Neural cell (in vitro differentiated cells): ENCODE measurements around the gene MLLT3. TPM values are rescaled to one million over a fixed set of nuclear protein-coding genes. Genes with fewer than 3 reads are reported as not detected.

Experiments used
- H2AFZ ChIP-seq: fragments of 200-600, 300-800 bp; sonication (generic), shearing (Covaris generic); 2 replicates; pipeline ENCODE4 v1.6.0; 2014; ENCODE audit warnings: low read depth, mild to moderate bottlenecking, antibody characterized with exemption, low read length, moderate library complexity
- H3F3A ChIP-seq: fragments of 200-600 bp; shearing (Covaris generic); 2 replicates; pipeline ENCODE4 v1.6.1; 2016; ENCODE audit warnings: mild to moderate bottlenecking, moderate library complexity, mixed read lengths, antibody characterized with exemption, low read length; ENCODE audit not compliant: insufficient read depth, poor library complexity, severe bottlenecking
- H3K27ac ChIP-seq: fragments of 200-600, 300-800 bp; sonication (generic), shearing (Covaris generic); 2 replicates; pipeline ENCODE4 v1.5.1; 2014; ENCODE audit warnings: mild to moderate bottlenecking, low read length, moderate library complexity
- H3K27me3 ChIP-seq: fragments of 300-800, 200-600 bp; sonication (generic), shearing (Covaris generic); 2 replicates; pipeline ENCODE4 v1.6.0; 2014; ENCODE audit warnings: mild to moderate bottlenecking, low read depth, low read length, moderate library complexity; ENCODE audit not compliant: insufficient read depth
- H3K36me3 ChIP-seq: fragments of 300-800, 200-600 bp; sonication (generic), shearing (Covaris generic); 2 replicates; pipeline ENCODE4 v1.5.1; 2014; ENCODE audit warnings: mild to moderate bottlenecking, antibody characterized with exemption, low read length, moderate library complexity; ENCODE audit not compliant: insufficient read depth
- H3K4me2 ChIP-seq: fragments of 300-800, 200-600 bp; sonication (generic), shearing (Covaris generic); 2 replicates; pipeline ENCODE4 v1.6.0; 2014; ENCODE audit warnings: mild to moderate bottlenecking, low read length
- H3K4me3 ChIP-seq: fragments of 300-800, 200-600 bp; sonication (generic), shearing (Covaris generic); 2 replicates; pipeline ENCODE4 v1.5.1; 2014; ENCODE audit warnings: mild to moderate bottlenecking, low read length, moderate library complexity
- H3K79me2 ChIP-seq: fragments of 200-600 bp; shearing (Covaris generic); replicated peaks from 2 replicates; pipeline ENCODE4 v1.6.0; 2014; ENCODE audit warnings: mild to moderate bottlenecking, low read length, moderate library complexity; ENCODE audit not compliant: insufficient read depth
- H3K9ac ChIP-seq: fragments of 300-800, 200-600 bp; sonication (generic), shearing (Covaris generic); 2 replicates; pipeline ENCODE4 v1.6.1; 2016; ENCODE audit warnings: mild to moderate bottlenecking, low read length, mixed read lengths
- H3K9me2 ChIP-seq: fragments of 200-600 bp; shearing (Covaris generic); 2 replicates; pipeline ENCODE4 v1.6.1; 2016; ENCODE audit warnings: mild to moderate bottlenecking, low read length, mixed read lengths; ENCODE audit not compliant: insufficient read depth
- H3K9me3 ChIP-seq: fragments of 200-600, 300-800 bp; sonication (generic), shearing (Covaris generic); 2 replicates; pipeline ENCODE4 v1.6.1; 2016; ENCODE audit warnings: mild to moderate bottlenecking, mixed run types, low read length, moderate library complexity, mixed read lengths
- H4K20me1 ChIP-seq: fragments of 200-600 bp; shearing (Covaris generic); 2 replicates; pipeline ENCODE4 v1.6.1; 2016; ENCODE audit warnings: mild to moderate bottlenecking, mixed run types; ENCODE audit not compliant: insufficient read depth
- EP300 ChIP-seq: fragments of 450-650 bp; conservative IDR thresholded peaks from 2 replicates; pipeline ENCODE4 v1.6.1; 2014; ENCODE audit warnings: antibody characterized with exemption, mild to moderate bottlenecking, moderate library complexity; ENCODE audit not compliant: poor library complexity, severe bottlenecking
- EZH2 ChIP-seq: fragments of 200-600, 300-800 bp; shearing (Covaris generic), sonication (generic); IDR thresholded peaks from 2 replicates; pipeline ENCODE4 v1.6.1; 2014; ENCODE audit warnings: antibody characterized with exemption, low read length, borderline replicate concordance, mild to moderate bottlenecking; ENCODE audit not compliant: insufficient read depth, poor library complexity, severe bottlenecking
- MXI1 ChIP-seq: fragments of 450-650 bp; conservative IDR thresholded peaks from 2 replicates; pipeline ENCODE4 v1.6.1; 2014; ENCODE audit warnings: antibody characterized with exemption, mild to moderate bottlenecking; ENCODE audit not compliant: poor library complexity, severe bottlenecking
- POLR2AphosphoS5 ChIP-seq: IDR thresholded peaks from 2 replicates; pipeline ENCODE4 v1.6.1; 2012
- RAD21 ChIP-seq: fragments of 450-650 bp; conservative IDR thresholded peaks from 2 replicates; pipeline ENCODE4 v1.6.1; 2014; ENCODE audit warnings: antibody characterized with exemption, mild to moderate bottlenecking, moderate library complexity
- SMC3 ChIP-seq: fragments of 450-650 bp; conservative IDR thresholded peaks from 2 replicates; pipeline ENCODE4 v1.6.1; 2014; ENCODE audit warnings: antibody characterized with exemption, mild to moderate bottlenecking, moderate library complexity; ENCODE audit not compliant: poor library complexity
- TAF1 ChIP-seq: IDR thresholded peaks from 2 replicates; pipeline ENCODE4 v1.6.1; 2012; ENCODE audit warnings: low read depth
- polyA plus RNA-seq: library from polyadenylated mRNA; depleted of rRNA; stranded (reverse); fragments of >200 nt; gene quantifications from 2 replicates; pipeline ENCODE4 v1.2.3, GENCODE V29; 2014
- TF ChIP-seq, protein P1 (sequence below): IDR thresholded peaks from 2 replicates; pipeline ENCODE4 v1.6.1; 2012; ENCODE audit warnings: borderline replicate concordance
- TF ChIP-seq, protein P2 (sequence below): fragments of 450-650 bp; IDR thresholded peaks from 2 replicates; pipeline ENCODE4 v1.5.1; 2014; ENCODE audit warnings: antibody characterized with exemption, mild to moderate bottlenecking, moderate library complexity; ENCODE audit not compliant: poor library complexity, severe bottlenecking

The MLLT3 gene
- polyA plus RNA-seq, 1 donor from 2014 or later, result 61.5 TPM

- H3K9ac ChIP-seq, result no peak overlapping the region
- H3K36me3 ChIP-seq, result no peaks in the 10 kb centered on the region
- no peak overlapping the region for H3K4me2 ChIP-seq
- no peaks in the 10 kb centered on the region for H3K9me2 ChIP-seq
- no peaks in the 10 kb centered on the region for H3F3A ChIP-seq
- H4K20me1 ChIP-seq, result no peaks in the 10 kb centered on the region
- H3K9me3 ChIP-seq, result no peaks in the 10 kb centered on the region
- peaks cover 17% of the 10 kb centered on the region for H3K27me3 ChIP-seq
- H3K79me2 ChIP-seq, result peaks cover 11% of the 10 kb centered on the region
- H3K4me3 ChIP-seq, result no peak overlapping the region
- no peak overlapping the region for H3K27ac ChIP-seq
- TF ChIP-seq EP300 (no peak), RAD21 (no peak), SMC3 (no peak), POLR2AphosphoS5 (no peak), MXI1 (no peak), TAF1 (no peak), EZH2 (no peak)
- TF ChIP-seq, protein P1, sequence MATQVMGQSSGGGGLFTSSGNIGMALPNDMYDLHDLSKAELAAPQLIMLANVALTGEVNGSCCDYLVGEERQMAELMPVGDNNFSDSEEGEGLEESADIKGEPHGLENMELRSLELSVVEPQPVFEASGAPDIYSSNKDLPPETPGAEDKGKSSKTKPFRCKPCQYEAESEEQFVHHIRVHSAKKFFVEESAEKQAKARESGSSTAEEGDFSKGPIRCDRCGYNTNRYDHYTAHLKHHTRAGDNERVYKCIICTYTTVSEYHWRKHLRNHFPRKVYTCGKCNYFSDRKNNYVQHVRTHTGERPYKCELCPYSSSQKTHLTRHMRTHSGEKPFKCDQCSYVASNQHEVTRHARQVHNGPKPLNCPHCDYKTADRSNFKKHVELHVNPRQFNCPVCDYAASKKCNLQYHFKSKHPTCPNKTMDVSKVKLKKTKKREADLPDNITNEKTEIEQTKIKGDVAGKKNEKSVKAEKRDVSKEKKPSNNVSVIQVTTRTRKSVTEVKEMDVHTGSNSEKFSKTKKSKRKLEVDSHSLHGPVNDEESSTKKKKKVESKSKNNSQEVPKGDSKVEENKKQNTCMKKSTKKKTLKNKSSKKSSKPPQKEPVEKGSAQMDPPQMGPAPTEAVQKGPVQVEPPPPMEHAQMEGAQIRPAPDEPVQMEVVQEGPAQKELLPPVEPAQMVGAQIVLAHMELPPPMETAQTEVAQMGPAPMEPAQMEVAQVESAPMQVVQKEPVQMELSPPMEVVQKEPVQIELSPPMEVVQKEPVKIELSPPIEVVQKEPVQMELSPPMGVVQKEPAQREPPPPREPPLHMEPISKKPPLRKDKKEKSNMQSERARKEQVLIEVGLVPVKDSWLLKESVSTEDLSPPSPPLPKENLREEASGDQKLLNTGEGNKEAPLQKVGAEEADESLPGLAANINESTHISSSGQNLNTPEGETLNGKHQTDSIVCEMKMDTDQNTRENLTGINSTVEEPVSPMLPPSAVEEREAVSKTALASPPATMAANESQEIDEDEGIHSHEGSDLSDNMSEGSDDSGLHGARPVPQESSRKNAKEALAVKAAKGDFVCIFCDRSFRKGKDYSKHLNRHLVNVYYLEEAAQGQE, result no peak
- TF ChIP-seq, protein P2, sequence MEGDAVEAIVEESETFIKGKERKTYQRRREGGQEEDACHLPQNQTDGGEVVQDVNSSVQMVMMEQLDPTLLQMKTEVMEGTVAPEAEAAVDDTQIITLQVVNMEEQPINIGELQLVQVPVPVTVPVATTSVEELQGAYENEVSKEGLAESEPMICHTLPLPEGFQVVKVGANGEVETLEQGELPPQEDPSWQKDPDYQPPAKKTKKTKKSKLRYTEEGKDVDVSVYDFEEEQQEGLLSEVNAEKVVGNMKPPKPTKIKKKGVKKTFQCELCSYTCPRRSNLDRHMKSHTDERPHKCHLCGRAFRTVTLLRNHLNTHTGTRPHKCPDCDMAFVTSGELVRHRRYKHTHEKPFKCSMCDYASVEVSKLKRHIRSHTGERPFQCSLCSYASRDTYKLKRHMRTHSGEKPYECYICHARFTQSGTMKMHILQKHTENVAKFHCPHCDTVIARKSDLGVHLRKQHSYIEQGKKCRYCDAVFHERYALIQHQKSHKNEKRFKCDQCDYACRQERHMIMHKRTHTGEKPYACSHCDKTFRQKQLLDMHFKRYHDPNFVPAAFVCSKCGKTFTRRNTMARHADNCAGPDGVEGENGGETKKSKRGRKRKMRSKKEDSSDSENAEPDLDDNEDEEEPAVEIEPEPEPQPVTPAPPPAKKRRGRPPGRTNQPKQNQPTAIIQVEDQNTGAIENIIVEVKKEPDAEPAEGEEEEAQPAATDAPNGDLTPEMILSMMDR, result no peak
- H2AFZ ChIP-seq, result no peak overlapping the region
Measured at GRCh38 chr9:20625003-20625349, 2.7 kb upstream of the MLLT3 start.

DNA sequence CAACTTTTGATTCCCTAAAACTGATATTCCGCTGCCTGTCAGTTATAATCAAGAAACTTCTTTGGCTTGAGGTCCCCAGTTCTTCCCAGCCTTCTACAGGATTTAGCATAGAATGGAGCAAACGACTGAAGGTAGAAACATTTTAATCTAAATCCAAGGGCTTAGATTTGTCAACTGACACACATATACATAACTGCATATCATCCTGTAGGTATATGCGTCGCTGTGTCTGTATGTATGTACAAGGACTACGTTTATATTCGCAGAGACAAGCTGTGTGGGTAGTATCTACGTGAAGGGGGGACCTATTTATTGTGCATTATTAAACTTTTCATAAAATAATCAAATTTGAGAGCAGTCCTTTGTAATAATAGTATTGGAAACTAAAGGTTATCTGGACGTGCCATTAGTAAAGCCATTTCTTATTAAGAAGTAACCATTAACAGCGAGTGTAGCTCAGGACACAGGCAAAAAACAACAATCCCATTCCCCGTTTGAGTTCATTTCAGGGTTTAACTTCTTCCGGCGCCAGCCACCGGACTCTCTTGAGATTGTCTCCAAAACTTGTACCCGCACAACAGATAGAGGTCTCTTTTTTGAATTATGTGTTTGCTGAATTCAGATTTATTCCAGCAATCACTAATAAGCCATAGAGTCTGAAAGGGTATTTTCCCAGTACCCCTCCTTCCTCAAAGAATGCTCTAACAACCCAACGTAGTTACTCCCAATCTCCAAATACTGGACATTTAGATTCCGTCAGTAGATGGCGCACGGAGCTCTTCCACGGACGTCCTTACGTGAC lies 2.1 kb upstream of the MLLT3 start:
- H3K4me3 ChIP-seq, result peak overlapping the region; percentile 84
- H3K36me3 ChIP-seq, result no peaks in the 10 kb centered on the region
- TF ChIP-seq EZH2, result no peak
- no peak for TF ChIP-seq POLR2AphosphoS5
- TF ChIP-seq, protein P1, result no peak
- TF ChIP-seq EP300, result no peak
- peak; percentile 87 for TF ChIP-seq RAD21
- TF ChIP-seq, protein P2, result peak; percentile 88
- peak; percentile 94 for TF ChIP-seq SMC3
- TF ChIP-seq MXI1, result no peak
- TF ChIP-seq TAF1, result no peak

More for the DNA sequence above, 2.1 kb upstream of the MLLT3 start:
- peaks cover 17% of the 10 kb centered on the region for H3K27me3 ChIP-seq
- no peaks in the 10 kb centered on the region for H3F3A ChIP-seq
- H3K9ac ChIP-seq, result no peak overlapping the region
- no peak overlapping the region for H2AFZ ChIP-seq
- no peaks in the 10 kb centered on the region for H4K20me1 ChIP-seq
- H3K27ac ChIP-seq, result no peak overlapping the region
- H3K9me2 ChIP-seq, result no peaks in the 10 kb centered on the region
- H3K4me2 ChIP-seq, result no peak overlapping the region
- H3K79me2 ChIP-seq, result peaks cover 17% of the 10 kb centered on the region
- H3K9me3 ChIP-seq, result no peaks in the 10 kb centered on the region
